HCT116 (cell line): ENCODE results near the gene GOLGA8B.
A peak's percentile ranks its signal among the peaks of the same experiment; 100 is the strongest.

Experiments used
- EZH2 ChIP-seq: fragments of 200-600 bp; sonication (generic); IDR thresholded peaks from 2 replicates; pipeline ENCODE4 v1.6.1; 2017; ENCODE audit warnings: antibody characterized with exemption, mixed run types
- TF ChIP-seq, protein P1 (sequence below), 3 experiments: fragments of 200-600 bp in 1 of 3; sonication (generic) in 1 of 3; IDR thresholded peaks in 2 of 3; conservative IDR thresholded peaks in 1 of 3; 2 replicates each; pipeline ENCODE4 v1.5.1; 2012 to 2017; ENCODE audit warnings: low read depth in 2 of 3, low read length in 2 of 3, antibody characterized with exemption in 1 of 3, borderline replicate concordance in 1 of 3, control low read depth in 1 of 3, mild to moderate bottlenecking in 1 of 3, mixed read lengths in 1 of 3, mixed run types in 1 of 3, moderate library complexity in 1 of 3; ENCODE audit not compliant: insufficient read depth in 1 of 3
- TF ChIP-seq, protein P2 (sequence below): IDR thresholded peaks from 2 replicates; pipeline ENCODE4 v1.6.1; 2012
- TF ChIP-seq, protein P3 (sequence below): IDR thresholded peaks from 2 replicates; pipeline ENCODE4 v1.6.1; 2012

DNA sequence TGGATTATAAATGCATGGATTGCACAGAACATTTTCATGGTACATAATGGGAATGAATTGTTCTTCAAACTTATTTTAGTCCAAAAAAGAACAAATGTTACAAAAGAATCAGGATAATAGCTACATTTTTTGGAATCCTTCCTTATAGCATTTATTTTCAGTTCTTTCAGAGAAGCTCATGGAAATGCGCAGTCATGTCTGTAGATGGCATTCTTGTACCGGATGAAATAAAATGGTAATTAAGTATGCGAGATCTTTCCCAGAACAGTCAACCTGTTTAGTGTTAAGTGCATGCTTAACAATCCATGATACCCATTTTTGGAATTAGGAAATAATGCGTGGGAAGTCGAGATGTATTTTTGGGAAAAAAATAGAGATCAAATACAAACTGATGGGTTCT lies 38.2 kb upstream of the GOLGA8B start:
- TF ChIP-seq, protein P1, sequence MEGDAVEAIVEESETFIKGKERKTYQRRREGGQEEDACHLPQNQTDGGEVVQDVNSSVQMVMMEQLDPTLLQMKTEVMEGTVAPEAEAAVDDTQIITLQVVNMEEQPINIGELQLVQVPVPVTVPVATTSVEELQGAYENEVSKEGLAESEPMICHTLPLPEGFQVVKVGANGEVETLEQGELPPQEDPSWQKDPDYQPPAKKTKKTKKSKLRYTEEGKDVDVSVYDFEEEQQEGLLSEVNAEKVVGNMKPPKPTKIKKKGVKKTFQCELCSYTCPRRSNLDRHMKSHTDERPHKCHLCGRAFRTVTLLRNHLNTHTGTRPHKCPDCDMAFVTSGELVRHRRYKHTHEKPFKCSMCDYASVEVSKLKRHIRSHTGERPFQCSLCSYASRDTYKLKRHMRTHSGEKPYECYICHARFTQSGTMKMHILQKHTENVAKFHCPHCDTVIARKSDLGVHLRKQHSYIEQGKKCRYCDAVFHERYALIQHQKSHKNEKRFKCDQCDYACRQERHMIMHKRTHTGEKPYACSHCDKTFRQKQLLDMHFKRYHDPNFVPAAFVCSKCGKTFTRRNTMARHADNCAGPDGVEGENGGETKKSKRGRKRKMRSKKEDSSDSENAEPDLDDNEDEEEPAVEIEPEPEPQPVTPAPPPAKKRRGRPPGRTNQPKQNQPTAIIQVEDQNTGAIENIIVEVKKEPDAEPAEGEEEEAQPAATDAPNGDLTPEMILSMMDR (IDR thresholded peaks at IDR 0.05 in 2 of 3, conservative IDR thresholded peaks at IDR 0.05 in 1 of 3; ENCODE audit: borderline replicate concordance in 1 of 3, insufficient read depth in 1 of 3, low read depth in 2 of 3, low read length in 2 of 3): peak; percentile 17 to 63 (median 32); a peak in 4 of 6 replicates
- TF ChIP-seq, protein P2, sequence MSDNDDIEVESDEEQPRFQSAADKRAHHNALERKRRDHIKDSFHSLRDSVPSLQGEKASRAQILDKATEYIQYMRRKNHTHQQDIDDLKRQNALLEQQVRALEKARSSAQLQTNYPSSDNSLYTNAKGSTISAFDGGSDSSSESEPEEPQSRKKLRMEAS: no peak
- TF ChIP-seq EZH2: no peak
- TF ChIP-seq, protein P3, sequence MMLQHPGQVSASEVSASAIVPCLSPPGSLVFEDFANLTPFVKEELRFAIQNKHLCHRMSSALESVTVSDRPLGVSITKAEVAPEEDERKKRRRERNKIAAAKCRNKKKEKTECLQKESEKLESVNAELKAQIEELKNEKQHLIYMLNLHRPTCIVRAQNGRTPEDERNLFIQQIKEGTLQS: no peak
